Measurements from ENCODE around the gene RBM7. TPM values are rescaled to one million over a fixed set of nuclear protein-coding genes. Genes with fewer than 3 reads are reported as not detected.

RBM7 gene
- total and polyA plus RNA-seq, 7 experiments from 2014 or later = 19.3 to 71.3 (median 37.0) TPM

DNA sequence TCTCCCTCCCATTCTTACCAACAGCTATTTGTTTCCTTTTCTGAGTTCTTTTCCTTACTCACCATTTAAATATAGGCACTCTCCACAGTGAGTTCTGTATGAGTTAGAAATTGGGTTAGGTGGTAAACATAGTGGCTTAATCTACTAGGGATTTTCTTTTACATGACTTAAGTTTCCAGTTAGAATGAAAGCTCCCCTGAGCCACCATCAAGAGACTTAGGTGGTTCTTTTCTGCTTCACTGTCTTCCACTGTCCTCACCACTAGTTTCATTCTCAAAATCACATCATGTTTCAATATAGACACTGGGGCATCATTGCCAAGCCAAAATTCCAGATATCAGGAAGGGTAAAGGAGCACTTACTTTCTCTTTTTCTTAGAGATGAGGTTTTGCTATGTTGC is 29.8 kb downstream of the RBM7 start:
- H3K9me3 Mint-ChIP-seq = peaks cover 0 to 7% (median 0%) of the 10 kb centered on the region in 11 donors
- ChIA-PET CTCF (interaction anchor here (0.6 kb wide), 1 partner anchor 13 kb away, joined by 5 read pairs; no protein-coding TSS in a partner anchor), POLR2A (interaction anchor here (1.1 kb wide), 2 partner anchors 13 to 50 kb away, joined by 3 read pairs; no protein-coding TSS in a partner anchor)
- Histone ChIP-seq H3K27ac (ENCODE audit: low read depth, low read length) (no peak overlapping the region), H3K27me3 (ENCODE audit: control insufficient read depth in 2 of 2, insufficient read depth in 2 of 2, low read length in 2 of 2) (no peaks in the 10 kb centered on the region), H3K36me3 (ENCODE audit: control insufficient read depth in 2 of 3, insufficient read depth in 3 of 3, low read length in 3 of 3) (no peaks in the 10 kb centered on the region), H3K4me1 (ENCODE audit: control insufficient read depth in 2 of 2, insufficient read depth in 2 of 2, low read length in 2 of 2) (no peaks in the 10 kb centered on the region), H3K9me3 (ENCODE audit: control insufficient read depth in 2 of 3, low read length in 3 of 3) (peaks cover 0 to under 1% (median 0%) of the 10 kb centered on the region in 3 experiments), H3K4me3 (ENCODE audit: low read length) (no peak overlapping the region)
- intact Hi-C loops (cut with micrococcal nuclease) = loop anchor here in 1 of 2 donors (10.0 kb wide), 1 partner anchor 1115 kb away; the partner anchor contains the start of gene TTC12
- ATAC-seq = no peak
- peak overlapping the region in 2 of 10 donors; percentile 29 to 53 for H3K4me3 Mint-ChIP-seq
- peaks cover 0 to 10% (median 0%) of the 10 kb centered on the region in 5 donors for H3K36me3 Mint-ChIP-seq
- peaks cover 0 to 4% (median 0%) of the 10 kb centered on the region in 5 donors for H3K27me3 Mint-ChIP-seq
- H3K27ac Mint-ChIP-seq = peak overlapping the region in 3 of 9 donors; percentile 2 to 42 (median 21)
- peaks cover 0 to 8% (median 5%) of the 10 kb centered on the region in 7 donors for H3K4me1 Mint-ChIP-seq
- DNase-seq = no peak

DNA sequence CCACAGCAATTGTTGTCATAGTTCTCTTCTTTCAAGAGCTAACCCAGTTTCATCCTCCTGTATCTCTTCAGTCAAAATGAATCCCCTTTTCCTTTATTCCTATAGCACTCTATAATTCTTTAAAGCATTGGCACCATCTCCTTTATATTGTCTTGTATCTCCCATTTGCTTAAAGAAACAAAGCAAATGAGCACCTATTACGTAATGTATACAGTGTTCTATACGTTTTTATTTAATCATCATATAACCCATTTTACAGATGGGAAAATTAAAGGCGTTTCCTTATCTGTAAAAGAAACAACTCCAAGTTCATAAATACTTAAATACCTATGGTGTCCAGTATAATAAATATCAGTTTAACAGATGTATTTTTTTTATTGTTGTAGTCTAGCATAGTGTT is 32.4 kb downstream of the RBM7 start:
- H3K4me1 ChIP-seq (ENCODE audit: control insufficient read depth in 2 of 2, insufficient read depth in 2 of 2, low read length in 2 of 2) = no peaks in the 10 kb centered on the region
- ATAC-seq (no peak), DNase-seq (no peak)
- intact Hi-C loops (cut with micrococcal nuclease) = loop anchor here in 1 of 2 donors (10.0 kb wide), 1 partner anchor 1118 kb away; the partner anchor contains the start of gene TTC12
- Mint-ChIP-seq H3K36me3 (peaks cover 0 to 4% (median 0%) of the 10 kb centered on the region in 5 donors), H3K4me3 (no peak overlapping the region), H3K9me3 (peaks cover 0 to 10% (median 0%) of the 10 kb centered on the region in 11 donors), H3K27me3 (peaks cover 0 to 4% (median 0%) of the 10 kb centered on the region in 5 donors), H3K4me1 (peaks cover 0 to 13% (median 5%) of the 10 kb centered on the region in 7 donors), H3K27ac (no peak overlapping the region)
- no peaks in the 10 kb centered on the region for H3K9me3 ChIP-seq (ENCODE audit: control insufficient read depth in 2 of 3, low read length in 3 of 3)
- H3K4me3 ChIP-seq (ENCODE audit: low read length) = no peak overlapping the region
- ChIA-PET CTCF (no interaction called here), POLR2A (no interaction called here)
- H3K27me3 ChIP-seq (ENCODE audit: control insufficient read depth in 2 of 2, insufficient read depth in 2 of 2, low read length in 2 of 2) = no peaks in the 10 kb centered on the region
- H3K36me3 ChIP-seq (ENCODE audit: control insufficient read depth in 2 of 3, insufficient read depth in 3 of 3, low read length in 3 of 3) = no peaks in the 10 kb centered on the region
- no peak overlapping the region for H3K27ac ChIP-seq (ENCODE audit: low read depth, low read length)

DNA sequence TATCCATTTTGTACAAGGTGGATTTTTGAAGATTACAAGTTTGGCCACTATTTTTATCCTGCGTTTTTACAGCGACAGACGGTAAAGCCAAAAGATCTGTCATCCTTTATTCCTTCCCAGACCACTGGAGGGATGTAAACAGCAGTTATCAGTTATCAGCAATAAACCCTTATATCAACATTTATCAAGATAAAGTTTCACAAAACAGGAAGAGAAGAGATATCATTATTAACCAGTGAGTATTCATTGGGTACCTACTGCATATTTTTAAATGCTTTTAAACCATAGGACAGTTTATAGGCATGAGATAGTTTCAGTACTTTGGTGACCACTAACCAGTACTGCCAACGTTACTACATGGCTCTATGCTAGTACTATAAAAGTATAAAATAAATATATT is 32.9 kb downstream of the RBM7 start:
- POLR2A ChIA-PET = no interaction called here
- Mint-ChIP-seq H3K4me1 (peaks cover 0 to 18% (median 5%) of the 10 kb centered on the region in 7 donors), H3K27ac (no peak overlapping the region), H3K9me3 (peaks cover 0 to 10% (median 0%) of the 10 kb centered on the region in 11 donors), H3K27me3 (peaks cover 0 to 4% (median 0%) of the 10 kb centered on the region in 5 donors), H3K36me3 (peaks cover 0 to 4% (median 0%) of the 10 kb centered on the region in 5 donors), H3K4me3 (no peak overlapping the region)
- ATAC-seq (no peak), DNase-seq (no peak)
- Histone ChIP-seq H3K4me3 (ENCODE audit: low read length) (no peak overlapping the region), H3K27me3 (ENCODE audit: control insufficient read depth in 2 of 2, insufficient read depth in 2 of 2, low read length in 2 of 2) (no peaks in the 10 kb centered on the region), H3K9me3 (ENCODE audit: control insufficient read depth in 2 of 3, low read length in 3 of 3) (no peaks in the 10 kb centered on the region), H3K36me3 (ENCODE audit: control insufficient read depth in 2 of 3, insufficient read depth in 3 of 3, low read length in 3 of 3) (no peaks in the 10 kb centered on the region), H3K27ac (ENCODE audit: low read depth, low read length) (no peak overlapping the region), H3K4me1 (ENCODE audit: control insufficient read depth in 2 of 2, insufficient read depth in 2 of 2, low read length in 2 of 2) (peaks cover under 1% of the 10 kb centered on the region in 2 donors)
- intact Hi-C loops (cut with micrococcal nuclease) = loop anchor here in 1 of 2 donors (10.0 kb wide), 1 partner anchor 1119 kb away; the partner anchor contains the start of gene TTC12
- CTCF ChIA-PET = no interaction called here

DNA sequence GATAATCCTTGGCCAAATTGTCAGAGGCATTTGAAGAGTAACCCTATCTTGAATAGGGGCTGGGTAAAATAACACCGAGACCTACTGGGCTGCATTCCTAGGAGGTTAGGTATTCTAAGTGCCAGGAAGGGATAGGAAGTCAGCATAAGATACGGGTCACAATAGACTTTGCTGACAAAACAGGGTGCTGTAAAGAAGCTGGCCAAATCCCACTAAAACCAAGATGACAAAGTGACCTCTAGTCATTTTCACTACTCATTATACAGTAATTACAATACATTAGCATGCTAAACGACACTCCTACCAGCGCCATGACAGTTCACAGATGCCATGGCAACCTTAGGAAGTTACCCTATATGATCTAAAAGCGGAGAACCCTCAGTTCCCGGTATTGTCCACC is 37.8 kb downstream of the RBM7 start:
- peaks cover 19 to 45% (median 32%) of the 10 kb centered on the region in 7 donors for H3K4me1 Mint-ChIP-seq
- Histone ChIP-seq H3K27ac (ENCODE audit: low read depth, low read length) (no peak overlapping the region), H3K4me1 (ENCODE audit: control insufficient read depth in 2 of 2, insufficient read depth in 2 of 2, low read length in 2 of 2) (peaks cover 18 to 20% of the 10 kb centered on the region in 2 donors), H3K27me3 (ENCODE audit: control insufficient read depth in 2 of 2, insufficient read depth in 2 of 2, low read length in 2 of 2) (no peaks in the 10 kb centered on the region), H3K36me3 (ENCODE audit: control insufficient read depth in 2 of 3, insufficient read depth in 3 of 3, low read length in 3 of 3) (peaks cover 0 to 4% (median 0%) of the 10 kb centered on the region in 3 experiments), H3K4me3 (ENCODE audit: low read length) (no peak overlapping the region), H3K9me3 (ENCODE audit: control insufficient read depth in 2 of 3, low read length in 3 of 3) (no peaks in the 10 kb centered on the region)
- ChIA-PET POLR2A (interaction anchor here (0.9 to 1.3 kb wide), 2 partner anchors 11 to 40 kb away, joined by 4 to 6 read pairs; no protein-coding TSS in a partner anchor), CTCF (interaction anchor here (0.6 to 0.7 kb wide), 2 partner anchors 36 to 220 kb away, joined by 3 to 4 read pairs; no protein-coding TSS in a partner anchor)
- peaks cover 0 to 4% (median 0%) of the 10 kb centered on the region in 5 donors for H3K27me3 Mint-ChIP-seq
- H3K4me3 Mint-ChIP-seq = peak overlapping the region in 6 of 10 donors; percentile 95 to 98 (median 97)
- no peak for DNase-seq
- intact Hi-C loops (cut with micrococcal nuclease) = loop anchor here (2.0 to 10.0 kb wide), 3 partner anchors 91 to 1124 kb away; partner anchors contain the start of gene TTC12 (in 1 of the 2)
- H3K36me3 Mint-ChIP-seq = peaks cover 0 to 20% (median 7%) of the 10 kb centered on the region in 5 donors
- ATAC-seq = no peak
- H3K9me3 Mint-ChIP-seq = peaks cover 0 to 10% (median 0%) of the 10 kb centered on the region in 11 donors
- peak overlapping the region in 4 of 9 donors; percentile 34 to 94 (median 66) for H3K27ac Mint-ChIP-seq

DNA sequence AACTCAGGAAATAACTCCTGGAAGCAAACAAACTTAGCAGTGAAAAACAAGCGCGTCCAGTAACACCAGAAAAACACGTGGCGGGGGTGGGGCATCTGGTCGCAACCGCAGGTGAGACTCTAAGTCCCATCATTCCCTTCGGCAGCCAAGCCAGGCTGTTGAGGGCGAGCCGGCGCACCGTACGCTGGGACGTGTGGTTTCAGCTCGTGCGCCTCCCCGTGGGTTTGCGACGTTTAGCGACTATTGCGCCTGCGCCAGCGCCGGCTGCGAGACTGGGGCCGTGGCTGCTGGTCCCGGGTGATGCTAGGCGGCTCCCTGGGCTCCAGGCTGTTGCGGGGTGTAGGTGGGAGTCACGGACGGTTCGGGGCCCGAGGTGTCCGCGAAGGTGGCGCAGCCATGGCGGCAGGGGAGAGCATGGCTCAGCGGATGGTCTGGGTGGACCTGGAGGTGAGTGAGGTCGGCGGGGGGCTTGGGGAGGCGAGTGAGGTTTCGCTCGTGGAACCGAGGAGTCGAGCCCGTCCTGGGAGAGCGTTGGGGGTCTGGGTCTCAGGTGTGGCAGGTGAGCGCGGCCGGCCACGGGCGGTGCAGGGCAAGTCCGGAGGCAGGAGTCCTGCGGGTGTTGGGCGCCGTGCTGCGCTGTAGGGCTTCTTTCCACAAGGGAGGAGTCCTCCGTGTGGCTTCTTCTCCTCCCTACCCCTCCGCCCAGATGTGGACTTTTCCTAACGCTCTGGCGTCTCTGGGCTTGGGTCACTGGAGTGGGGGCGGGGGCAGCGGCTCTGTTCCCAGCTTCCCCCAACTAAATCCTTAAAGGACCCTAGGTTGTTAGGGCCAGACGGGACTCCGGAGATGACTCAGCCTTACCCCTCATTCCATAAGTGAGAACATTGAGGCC is 39.0 kb downstream of the RBM7 start, which contains the start of gene REXO2:
Gene REXO2 (plus strand): TSS at position 239 of the 892 bp plus-strand sequence. CDS start 62 bp downstream, at position 301.
- Mint-ChIP-seq H3K4me3 (peak within 1 kb of the TSS; percentile 92 to 98 (median 96)), H3K27me3 (peaks cover 0 to 4% (median 0%) of the 10 kb centered on the region in 5 donors), H3K36me3 (peaks cover 7 to 28% (median 11%) of the 10 kb centered on the region in 5 donors), H3K27ac (peak within 1 kb of the TSS; percentile 84 to 95 (median 93)), H3K9me3 (peaks cover 0 to 10% (median 0%) of the 10 kb centered on the region in 11 donors), H3K4me1 (peaks cover 22 to 56% (median 36%) of the 10 kb centered on the region in 7 donors)
- H3K9me3 ChIP-seq (ENCODE audit: control insufficient read depth in 2 of 3, low read length in 3 of 3) = no peaks in the 10 kb centered on the region
- CTCF ChIA-PET = interaction anchor here (0.7 to 1.0 kb wide), 2 partner anchors 39 to 221 kb away, joined by 3 read pairs; partner anchors contain the start of genes C11orf71 and RBM7
- POLR2A ChIA-PET = interaction anchor here (0.6 to 1.4 kb wide), 8 partner anchors 10 to 566 kb away, joined by 3 to 7 read pairs (median 3); partner anchors contain the start of genes C11orf71 and RBM7
- H3K36me3 ChIP-seq (ENCODE audit: control insufficient read depth in 2 of 3, insufficient read depth in 3 of 3, low read length in 3 of 3) = peaks cover 0 to 11% (median 6%) of the 10 kb centered on the region in 3 experiments
- peak within 1 kb of the TSS; percentile 79 for H3K27ac ChIP-seq (ENCODE audit: low read depth, low read length)
- peak; percentile 100 for ATAC-seq
- intact Hi-C loops (cut with micrococcal nuclease) = loop anchor here (1.0 to 10.0 kb wide), 8 partner anchors 39 to 1125 kb away; partner anchors contain the start of genes C11orf71 (in 2 of the 2), RBM7 (in 2 of the 2), TTC12 (in 1 of the 2) and USP28 (in 1 of the 2)
- peak; percentile 89 to 94 (median 92) for DNase-seq
- H3K4me3 ChIP-seq (ENCODE audit: low read length) = peak within 1 kb of the TSS; percentile 96
- H3K4me1 ChIP-seq (ENCODE audit: control insufficient read depth in 2 of 2, insufficient read depth in 2 of 2, low read length in 2 of 2) = peaks cover 18 to 20% of the 10 kb centered on the region in 2 donors
- no peaks in the 10 kb centered on the region for H3K27me3 ChIP-seq (ENCODE audit: control insufficient read depth in 2 of 2, insufficient read depth in 2 of 2, low read length in 2 of 2)
